Measurements from ENCODE around the gene COL4A3.
A peak's percentile ranks its signal among the peaks of the same experiment; 100 is the strongest.

DNA sequence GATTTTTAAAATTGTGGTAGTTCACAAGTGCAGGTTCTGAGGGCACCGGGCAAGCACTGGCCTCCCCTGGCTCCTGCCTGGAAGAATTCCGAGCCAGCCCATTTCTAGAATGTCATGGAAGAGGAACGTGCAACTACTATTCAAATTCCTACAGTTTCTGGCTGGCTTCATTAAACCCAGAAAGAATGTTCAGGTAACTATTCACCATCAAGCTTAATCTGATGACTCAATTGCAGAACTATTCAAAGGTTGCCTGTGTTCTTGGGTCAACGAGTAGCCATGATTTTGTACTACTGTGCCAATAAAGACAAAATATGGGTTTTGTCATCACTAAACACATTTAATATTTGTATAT, 146.3 kb downstream of the COL4A3 start:
- TF ChIP-seq EP300 (IDR thresholded peaks at IDR 0.05; ENCODE audit: borderline replicate concordance) (peak; percentile 74; the same call in 1 of the 2 replicates), NFIC (IDR thresholded peaks at IDR 0.05) (peak; percentile 38; the same call in 1 of the 2 replicates), CREB1 (IDR thresholded peaks at IDR 0.05; ENCODE audit: low read depth) (no peak), TCF12 (IDR thresholded peaks at IDR 0.05; ENCODE audit: low read depth) (peak; percentile 46; the same call in 1 of the 2 replicates), FOXM1 (IDR thresholded peaks at IDR 0.05; ENCODE audit: borderline replicate concordance, low read depth) (no peak)
